Measurements from ENCODE around the gene DPY19L3. TPM values are rescaled to one million over a fixed set of nuclear protein-coding genes. Genes with fewer than 3 reads are reported as not detected.

Gene DPY19L3
- total and polyA plus RNA-seq, 2 of the 4 experiments (the other 2 are of a cell fraction): 29.6 to 36.5 TPM

DNA sequence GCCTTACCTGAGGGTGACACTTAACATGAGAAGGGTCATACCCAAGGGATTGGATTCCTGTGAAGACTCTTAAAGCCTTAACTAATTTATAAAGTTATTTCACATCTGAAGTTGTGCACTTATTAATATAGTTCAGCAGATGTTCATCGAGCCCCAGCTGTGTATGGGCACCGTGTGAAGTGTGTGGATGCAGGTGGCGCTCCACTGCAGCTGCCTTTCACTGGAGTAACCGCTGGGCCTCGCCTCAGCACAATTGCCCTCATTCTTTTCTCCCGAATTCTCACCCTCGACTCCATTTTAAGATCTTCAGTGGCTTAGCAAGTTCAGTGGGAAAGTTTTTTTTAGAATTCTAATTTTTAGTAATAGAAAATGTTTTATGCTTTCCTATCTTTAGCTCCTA is 66.2 kb downstream of the DPY19L3 start:
- CTCF ChIA-PET: no interaction called here

More for the DNA sequence above, 66.2 kb downstream of the DPY19L3 start:
- Histone ChIP-seq H3K18ac (ENCODE audit: low read depth, low read length) (no peak overlapping the region), H3K14ac (replicated peaks; ENCODE audit: low read depth, low read length) (no peak overlapping the region), H3K4me2 (ENCODE audit: low read depth, low read length) (no peak overlapping the region), H2AK9ac (replicated peaks; ENCODE audit: low read depth, low read length, poor library complexity) (no peak overlapping the region), H3K4me3 (ENCODE audit: insufficient read depth, low read depth, low read length) (no peak overlapping the region), H3K79me1 (ENCODE audit: low read depth in 1 of 2, low read length in 2 of 2) (no peaks in the 10 kb centered on the region), H4K20me1 (ENCODE audit: insufficient read depth, low read length) (no peaks in the 10 kb centered on the region), H3K9ac (ENCODE audit: low read depth, low read length) (no peak overlapping the region), H3K23ac (ENCODE audit: low read depth, low read length) (no peak overlapping the region), H2AFZ (replicated peaks; ENCODE audit: low read length, poor library complexity) (no peak overlapping the region), H2BK20ac (ENCODE audit: low read depth, low read length) (no peak overlapping the region), H3K9me3 (ENCODE audit: control insufficient read depth, insufficient read depth, low read length) (no peaks in the 10 kb centered on the region), H4K5ac (ENCODE audit: low read depth, low read length) (no peak overlapping the region), H3K9me1 (ENCODE audit: insufficient read depth, low read length) (no peaks in the 10 kb centered on the region; the same call in 1 of the 2 replicates), H4K8ac (ENCODE audit: low read depth in 2 of 2, low read length in 2 of 2) (no peak overlapping the region), H3K36me3 (ENCODE audit: control insufficient read depth, insufficient read depth, low read length) (peaks cover 12% of the 10 kb centered on the region), H3K27ac (ENCODE audit: insufficient read depth, low read length) (no peak overlapping the region), H2BK15ac (ENCODE audit: low read depth, low read length) (no peak overlapping the region), H2BK5ac (ENCODE audit: low read depth, low read length, poor library complexity, severe bottlenecking) (no peak overlapping the region), H3K27me3 (ENCODE audit: control insufficient read depth, insufficient read depth, low read length) (no peaks in the 10 kb centered on the region), H2AK5ac (ENCODE audit: low read depth, low read length) (no peak overlapping the region), H3K4me1 (ENCODE audit: control insufficient read depth, insufficient read depth, low read length) (no peaks in the 10 kb centered on the region), H2BK120ac (ENCODE audit: low read depth, low read length) (no peak overlapping the region), H4K91ac (ENCODE audit: insufficient read depth, low read depth, low read length) (no peak overlapping the region), H3K4ac (ENCODE audit: low read depth, low read length) (no peak overlapping the region), H3K56ac (ENCODE audit: extremely low read depth, insufficient read depth, low read length) (no peak overlapping the region)
- DNase-seq (no peak), ATAC-seq (ENCODE audit: low read depth) (no peak)
- BruUV-seq (replicated peaks): no TSS peak
- WGBS, 2 experiments (ENCODE audit: extremely low coverage in 2 of 2, insufficient read length in 1 of 2): no CpG with 5 or more reads among the region's 7 CpGs
- dilution Hi-C loops (cut with HindIII; ENCODE audit: low sequenced_read_pairs, unreplicated experiment): no loop called here
- POLR2A ChIA-PET (ENCODE audit: unreplicated experiment): no interaction called here
- intact Hi-C loops (cut with micrococcal nuclease): no loop called here
- TF ChIP-seq, protein P1, sequence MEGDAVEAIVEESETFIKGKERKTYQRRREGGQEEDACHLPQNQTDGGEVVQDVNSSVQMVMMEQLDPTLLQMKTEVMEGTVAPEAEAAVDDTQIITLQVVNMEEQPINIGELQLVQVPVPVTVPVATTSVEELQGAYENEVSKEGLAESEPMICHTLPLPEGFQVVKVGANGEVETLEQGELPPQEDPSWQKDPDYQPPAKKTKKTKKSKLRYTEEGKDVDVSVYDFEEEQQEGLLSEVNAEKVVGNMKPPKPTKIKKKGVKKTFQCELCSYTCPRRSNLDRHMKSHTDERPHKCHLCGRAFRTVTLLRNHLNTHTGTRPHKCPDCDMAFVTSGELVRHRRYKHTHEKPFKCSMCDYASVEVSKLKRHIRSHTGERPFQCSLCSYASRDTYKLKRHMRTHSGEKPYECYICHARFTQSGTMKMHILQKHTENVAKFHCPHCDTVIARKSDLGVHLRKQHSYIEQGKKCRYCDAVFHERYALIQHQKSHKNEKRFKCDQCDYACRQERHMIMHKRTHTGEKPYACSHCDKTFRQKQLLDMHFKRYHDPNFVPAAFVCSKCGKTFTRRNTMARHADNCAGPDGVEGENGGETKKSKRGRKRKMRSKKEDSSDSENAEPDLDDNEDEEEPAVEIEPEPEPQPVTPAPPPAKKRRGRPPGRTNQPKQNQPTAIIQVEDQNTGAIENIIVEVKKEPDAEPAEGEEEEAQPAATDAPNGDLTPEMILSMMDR (conservative IDR thresholded peaks at IDR 0.05; ENCODE audit: low read depth, low read length): no peak
- TF ChIP-seq RAD21 (IDR thresholded peaks at IDR 0.05; ENCODE audit: low read length) (no peak), SMC3 (IDR thresholded peaks at IDR 0.05; ENCODE audit: low read depth, low read length) (no peak), CHD1 (IDR thresholded peaks at IDR 0.05; ENCODE audit: low read depth, low read length) (no peak), CEBPB (IDR thresholded peaks at IDR 0.05; ENCODE audit: low read depth, low read length) (no peak), RFX5 (IDR thresholded peaks at IDR 0.05; ENCODE audit: low read depth, low read length) (no peak), MXI1 (IDR thresholded peaks at IDR 0.05; ENCODE audit: borderline replicate concordance, low read depth, low read length) (no peak), RCOR1 (IDR thresholded peaks at IDR 0.05; ENCODE audit: insufficient replicate concordance, low read length) (no peak), MAZ (IDR thresholded peaks at IDR 0.05; ENCODE audit: borderline replicate concordance, low read depth, low read length) (no peak), MAFK (IDR thresholded peaks at IDR 0.05; ENCODE audit: low read depth, low read length) (no peak), USF2 (IDR thresholded peaks at IDR 0.05; ENCODE audit: low read depth, low read length) (no peak), ELK1 (IDR thresholded peaks at IDR 0.05; ENCODE audit: borderline replicate concordance, low read depth, low read length) (no peak), POLR2A (IDR thresholded peaks at IDR 0.05; ENCODE audit: low read depth, low read length) (no peak), NFE2L2 (IDR thresholded peaks at IDR 0.05; ENCODE audit: low read depth, low read length) (no peak), FOS (IDR thresholded peaks at IDR 0.05; ENCODE audit: low read depth, low read length) (no peak), BHLHE40 (IDR thresholded peaks at IDR 0.05; ENCODE audit: low read depth, low read length) (no peak)
- in situ Hi-C loops (cut with MboI; ENCODE audit: low sequenced_read_pairs): no loop called here

All from IMR-90 (cell line).